Peyer's patch (tissue), 4 donors: ENCODE results near the gene VWF. TPM values are rescaled to one million over a fixed set of nuclear protein-coding genes. Genes with fewer than 3 reads are reported as not detected.

Experiments
- DNase-seq, 3 donors: peaks; one replicate each; pipeline ENCODE4 v3.0.0-alpha.2; 2017 to 2019
- H3K27ac ChIP-seq, 4 donors: fragments of 200-600 bp; sonication (generic); one replicate each; pipeline ENCODE4 v1.5.1; 2016 to 2019
- H3K27me3 ChIP-seq, 2 donors: fragments of 200-600 bp; sonication (generic); one replicate each; pipeline ENCODE4 v1.5.1; 2019
- H3K36me3 ChIP-seq, 3 donors: fragments of 200-600 bp; sonication (generic); one replicate each; pipeline ENCODE4 v1.5.1; 2016 to 2019
- H3K4me1 ChIP-seq, 4 donors: fragments of 200-600 bp; sonication (generic); one replicate each; pipeline ENCODE4 v1.5.1; 2016 to 2019
- H3K4me3 ChIP-seq, 4 donors: fragments of 200-600 bp; sonication (generic); 1 replicate in 3 of 4; 2 replicates in 1 of 4; pipeline ENCODE4 v1.5.1; 2016 to 2019; ENCODE audit warnings: mild to moderate bottlenecking in 1 of 4
- H3K9me3 ChIP-seq, 4 donors: fragments of 200-600 bp; sonication (generic); one replicate each; pipeline ENCODE4 v1.5.1; 2016 to 2019; ENCODE audit warnings: mild to moderate bottlenecking in 1 of 4
- CTCF ChIP-seq, 6 experiments: fragments of 450-650 bp in 4 of 6; fragments of 200-600 bp in 2 of 6; sonication (generic) in 1 of 6; IDR thresholded peaks; one replicate each; pipeline ENCODE4 v1.5.1; 2017 to 2019; ENCODE audit warnings: antibody characterized with exemption in 6 of 6, mild to moderate bottlenecking in 3 of 6, moderate library complexity in 1 of 6
- POLR2A ChIP-seq, 2 donors: fragments of 450-650 bp; IDR thresholded peaks; one replicate each; pipeline ENCODE4 v1.5.1; 2017; ENCODE audit warnings: antibody characterized with exemption in 2 of 2, mild to moderate bottlenecking in 2 of 2, moderate library complexity in 2 of 2
- total RNA-seq, 4 donors: library from RNA; depleted of rRNA; stranded (reverse); fragments of >200 nt; gene quantifications; one replicate each; pipeline ENCODE4 v1.1.0, GENCODE V29; 2016

Gene VWF
- total RNA-seq, 4 donors from 2014 or later, result 21.5 to 98.2 (median 62.7) TPM

- no peaks in the 10 kb centered on the region for H3K27me3 ChIP-seq
- TF ChIP-seq POLR2A (IDR thresholded peaks at IDR 0.05), result no peak
- TF ChIP-seq CTCF (IDR thresholded peaks at IDR 0.05), result no peak
- DNase-seq, result no peak
- no peak overlapping the region for H3K4me3 ChIP-seq
- H3K36me3 ChIP-seq, result no peaks in the 10 kb centered on the region
- no peak overlapping the region for H3K27ac ChIP-seq
- H3K9me3 ChIP-seq, result no peaks in the 10 kb centered on the region
- H3K4me1 ChIP-seq, result peaks cover 0 to 25% (median 3%) of the 10 kb centered on the region in 4 donors
Observed at GRCh38 chr12:6073426-6073825, 51.0 kb downstream of the VWF start.

GRCh38 chr12:6072302-6072752 is 52.1 kb downstream of the VWF start:
- Histone ChIP-seq H3K27ac (no peak overlapping the region), H3K9me3 (no peaks in the 10 kb centered on the region), H3K4me3 (no peak overlapping the region), H3K36me3 (no peaks in the 10 kb centered on the region), H3K27me3 (no peaks in the 10 kb centered on the region), H3K4me1 (peaks cover 0 to 25% (median 3%) of the 10 kb centered on the region in 4 donors)
- DNase-seq, result no peak
- no peak for TF ChIP-seq POLR2A (IDR thresholded peaks at IDR 0.05)
- TF ChIP-seq CTCF (IDR thresholded peaks at IDR 0.05), result no peak

- peaks cover 0 to 25% (median 3%) of the 10 kb centered on the region in 4 donors for H3K4me1 ChIP-seq
- no peak for DNase-seq
- TF ChIP-seq CTCF (IDR thresholded peaks at IDR 0.05) (no peak), POLR2A (IDR thresholded peaks at IDR 0.05) (no peak)
- no peak overlapping the region for H3K4me3 ChIP-seq
- no peaks in the 10 kb centered on the region for H3K9me3 ChIP-seq
- no peaks in the 10 kb centered on the region for H3K36me3 ChIP-seq
- no peak overlapping the region for H3K27ac ChIP-seq
- H3K27me3 ChIP-seq, result no peaks in the 10 kb centered on the region
Observed at GRCh38 chr12:6071589-6071988, 52.9 kb downstream of the VWF start.

- Histone ChIP-seq H3K27ac (no peak overlapping the region), H3K9me3 (no peaks in the 10 kb centered on the region), H3K4me1 (peaks cover 0 to 24% (median 3%) of the 10 kb centered on the region in 4 donors), H3K27me3 (no peaks in the 10 kb centered on the region), H3K36me3 (no peaks in the 10 kb centered on the region), H3K4me3 (no peak overlapping the region)
- no peak for TF ChIP-seq CTCF (IDR thresholded peaks at IDR 0.05)
- TF ChIP-seq POLR2A (IDR thresholded peaks at IDR 0.05), result no peak
- DNase-seq, result peak in 1 of 3 donors; percentile 66
Observed at GRCh38 chr12:6070472-6071257, 53.8 kb downstream of the VWF start.

- Histone ChIP-seq H3K9me3 (no peaks in the 10 kb centered on the region), H3K27ac (no peak overlapping the region), H3K4me3 (no peak overlapping the region), H3K4me1 (peaks cover 0 to 18% (median 0%) of the 10 kb centered on the region in 4 donors), H3K27me3 (no peaks in the 10 kb centered on the region), H3K36me3 (no peaks in the 10 kb centered on the region)
- TF ChIP-seq POLR2A (IDR thresholded peaks at IDR 0.05) (no peak), CTCF (IDR thresholded peaks at IDR 0.05) (no peak)
- no peak for DNase-seq
Observed at GRCh38 chr12:6069437-6070093, 54.9 kb downstream of the VWF start.
